Chondrocyte (in vitro differentiated cells): ENCODE results near the gene SUV39H2. TPM values are rescaled to one million over a fixed set of nuclear protein-coding genes. Genes with fewer than 3 reads are reported as not detected.
A peak's percentile ranks its signal among the peaks of the same experiment; 100 is the strongest.

Source experiments
- DNase-seq: peaks from one replicate; pipeline ENCODE4 v3.0.0; 2021; ENCODE audit warnings: mixed read lengths, low spot score
- H3K27ac Mint-ChIP-seq: one replicate; pipeline ENCODE4 v1.8.0; 2021; ENCODE audit warnings: mild to moderate bottlenecking, moderate library complexity, mixed read lengths; ENCODE audit not compliant: unreplicated experiment
- H3K27me3 Mint-ChIP-seq: 2 replicates; pipeline ENCODE4 v1.8.0; 2021; ENCODE audit warnings: low read depth, mixed read lengths
- H3K36me3 Mint-ChIP-seq: 2 replicates; pipeline ENCODE4 v1.8.0; 2021; ENCODE audit warnings: low read depth, mixed read lengths
- H3K4me1 Mint-ChIP-seq: 2 replicates; pipeline ENCODE4 v1.8.0; 2021; ENCODE audit warnings: low read depth, mild to moderate bottlenecking, mixed read lengths
- H3K4me3 Mint-ChIP-seq: one replicate; pipeline ENCODE4 v1.8.0; 2021; ENCODE audit warnings: mild to moderate bottlenecking, moderate library complexity, mixed read lengths; ENCODE audit not compliant: unreplicated experiment
- H3K9me3 Mint-ChIP-seq: 2 replicates; pipeline ENCODE4 v1.8.0; 2021; ENCODE audit warnings: low read depth, mixed read lengths
- CTCF ChIP-seq: fragments of 200-600 bp; sonication (generic); IDR thresholded peaks from 2 replicates; pipeline ENCODE4 v1.5.0; 2021; ENCODE audit warnings: antibody characterized with exemption, mild to moderate bottlenecking, moderate library complexity
- long read RNA-seq: library from polyadenylated mRNA; stranded (forward); transcript quantifications from one replicate; pipeline ENCODE4 v2.0.0, GENCODE V29; 2021
- total RNA-seq: library from RNA; stranded (reverse); gene quantifications from 3 replicates; pipeline ENCODE4 v1.2.1, GENCODE V29; 2021

SUV39H2 gene
- total RNA-seq, result 8.3 to 13.1 TPM (median 9.2 TPM) in 3 replicates
- long read RNA-seq, transcript SUV39H2-205 (5 exons, 2,959 nt), result major isoform, 8 of 11 reads
- long read RNA-seq, partial matches to known transcripts, result 0 of 11 reads
- long read RNA-seq, other reads (novel, unspliced or antisense), result 2 of 11 reads

- no peak for TF ChIP-seq CTCF
- H3K9me3 Mint-ChIP-seq, result no peaks in the 10 kb centered on the region
- H3K27me3 Mint-ChIP-seq, result no peaks in the 10 kb centered on the region
- H3K4me1 Mint-ChIP-seq, result peaks cover 31% of the 10 kb centered on the region
- H3K4me3 Mint-ChIP-seq, result peak within 1 kb of the TSS; percentile 93
- H3K27ac Mint-ChIP-seq, result peak within 1 kb of the TSS; percentile 98
- H3K36me3 Mint-ChIP-seq, result no peaks in the 10 kb centered on the region
- DNase-seq, result peak; percentile 97
Measured at GRCh38 chr10:14878266-14879123, at the start of gene SUV39H2. TSS of gene SUV39H2 (plus strand) at chr10:14878866. CDS start at chr10:14878889, 23 bp downstream.

- DNase-seq, result no peak
- TF ChIP-seq CTCF, result no peak
- Mint-ChIP-seq H3K36me3 (no peaks in the 10 kb centered on the region), H3K27ac (no peak overlapping the region), H3K4me1 (peaks cover 9% of the 10 kb centered on the region), H3K27me3 (no peaks in the 10 kb centered on the region), H3K4me3 (no peak overlapping the region), H3K9me3 (no peaks in the 10 kb centered on the region)
Measured at GRCh38 chr10:14833106-14833505, 45.6 kb upstream of the SUV39H2 start.

GRCh38 chr10:14836208-14836607 lies 42.5 kb upstream of the SUV39H2 start:
- Mint-ChIP-seq H3K27me3 (no peaks in the 10 kb centered on the region), H3K4me1 (peaks cover 22% of the 10 kb centered on the region), H3K36me3 (peaks cover 4% of the 10 kb centered on the region), H3K9me3 (no peaks in the 10 kb centered on the region), H3K4me3 (no peak overlapping the region), H3K27ac (no peak overlapping the region)
- TF ChIP-seq CTCF, result no peak
- DNase-seq, result no peak

GRCh38 chr10:14837003-14837756 lies 41.5 kb upstream of the SUV39H2 start:
- H3K27me3 Mint-ChIP-seq, result no peaks in the 10 kb centered on the region
- peaks cover 4% of the 10 kb centered on the region for H3K36me3 Mint-ChIP-seq
- no peaks in the 10 kb centered on the region for H3K9me3 Mint-ChIP-seq
- no peak for DNase-seq
- H3K27ac Mint-ChIP-seq, result peak overlapping the region; percentile 98
- H3K4me3 Mint-ChIP-seq, result peak overlapping the region; percentile 89
- H3K4me1 Mint-ChIP-seq, result peaks cover 22% of the 10 kb centered on the region
- TF ChIP-seq CTCF, result no peak
